Astrocyte of the cerebellum (primary cell): ENCODE measurements around the gene MAP7D2.
A peak's percentile ranks its signal among the peaks of the same experiment; 100 is the strongest.

Experiments
- DNase-seq: peaks from one replicate; pipeline ENCODE4 v3.0.0-alpha.2; 2011; ENCODE audit warnings: low read depth
- H3K4me3 ChIP-seq: 2 replicates; pipeline ENCODE4 v1.5.1; 2011; ENCODE audit warnings: mild to moderate bottlenecking, low read depth, low read length, moderate library complexity
- in situ Hi-C: cut with HindIII; loops from 2 replicates; pipeline ENCODE4 v1.10.0; 2017; ENCODE audit warnings: low sequenced_read_pairs
- TF ChIP-seq, protein P1 (sequence below): IDR thresholded peaks from 2 replicates; pipeline ENCODE4 v1.5.1; 2012; ENCODE audit warnings: low read length, low read depth, moderate library complexity, mild to moderate bottlenecking; ENCODE audit errors: missing control alignments

The MAP7D2 gene

DNA sequence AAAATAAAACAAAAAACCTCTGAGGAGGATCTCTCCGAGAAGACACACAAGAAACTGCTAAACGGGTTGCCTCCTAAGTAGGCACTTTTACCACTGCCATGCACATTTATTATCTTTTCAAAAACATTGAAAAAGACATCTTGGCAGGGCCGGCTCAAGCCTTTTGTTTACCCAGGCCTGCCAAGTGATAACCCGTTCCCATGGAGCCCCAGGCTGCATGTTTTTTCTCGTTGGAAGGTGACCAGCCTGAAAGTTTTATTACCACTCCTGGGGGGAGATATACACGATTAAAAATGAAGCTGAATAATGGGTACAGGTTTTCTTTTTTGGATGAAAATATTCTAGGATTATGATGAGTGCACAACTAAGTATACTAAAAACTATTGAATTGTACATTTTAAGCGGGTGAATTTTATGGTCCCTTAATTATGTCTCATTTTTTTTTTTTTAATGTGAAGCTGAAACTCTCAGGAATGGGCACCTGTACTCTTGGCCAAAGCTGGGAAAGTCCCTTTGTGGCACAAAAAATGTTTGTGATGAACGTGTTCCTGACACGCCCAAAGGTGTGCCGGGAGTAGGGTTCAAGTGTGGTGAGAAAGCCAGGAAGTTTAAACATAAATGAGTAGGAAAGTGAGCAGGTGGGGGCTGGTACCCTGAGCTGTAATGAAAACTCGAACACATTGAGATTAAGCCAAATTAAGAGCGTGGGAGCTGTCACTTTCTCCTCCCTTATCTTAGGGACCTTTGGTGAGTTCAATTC is 1.5 kb upstream of the MAP7D2 start:
- DNase-seq: no peak
- H3K4me3 ChIP-seq: no peak overlapping the region
- in situ Hi-C loops: no loop called here
- TF ChIP-seq, protein P1, sequence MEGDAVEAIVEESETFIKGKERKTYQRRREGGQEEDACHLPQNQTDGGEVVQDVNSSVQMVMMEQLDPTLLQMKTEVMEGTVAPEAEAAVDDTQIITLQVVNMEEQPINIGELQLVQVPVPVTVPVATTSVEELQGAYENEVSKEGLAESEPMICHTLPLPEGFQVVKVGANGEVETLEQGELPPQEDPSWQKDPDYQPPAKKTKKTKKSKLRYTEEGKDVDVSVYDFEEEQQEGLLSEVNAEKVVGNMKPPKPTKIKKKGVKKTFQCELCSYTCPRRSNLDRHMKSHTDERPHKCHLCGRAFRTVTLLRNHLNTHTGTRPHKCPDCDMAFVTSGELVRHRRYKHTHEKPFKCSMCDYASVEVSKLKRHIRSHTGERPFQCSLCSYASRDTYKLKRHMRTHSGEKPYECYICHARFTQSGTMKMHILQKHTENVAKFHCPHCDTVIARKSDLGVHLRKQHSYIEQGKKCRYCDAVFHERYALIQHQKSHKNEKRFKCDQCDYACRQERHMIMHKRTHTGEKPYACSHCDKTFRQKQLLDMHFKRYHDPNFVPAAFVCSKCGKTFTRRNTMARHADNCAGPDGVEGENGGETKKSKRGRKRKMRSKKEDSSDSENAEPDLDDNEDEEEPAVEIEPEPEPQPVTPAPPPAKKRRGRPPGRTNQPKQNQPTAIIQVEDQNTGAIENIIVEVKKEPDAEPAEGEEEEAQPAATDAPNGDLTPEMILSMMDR: no peak

DNA sequence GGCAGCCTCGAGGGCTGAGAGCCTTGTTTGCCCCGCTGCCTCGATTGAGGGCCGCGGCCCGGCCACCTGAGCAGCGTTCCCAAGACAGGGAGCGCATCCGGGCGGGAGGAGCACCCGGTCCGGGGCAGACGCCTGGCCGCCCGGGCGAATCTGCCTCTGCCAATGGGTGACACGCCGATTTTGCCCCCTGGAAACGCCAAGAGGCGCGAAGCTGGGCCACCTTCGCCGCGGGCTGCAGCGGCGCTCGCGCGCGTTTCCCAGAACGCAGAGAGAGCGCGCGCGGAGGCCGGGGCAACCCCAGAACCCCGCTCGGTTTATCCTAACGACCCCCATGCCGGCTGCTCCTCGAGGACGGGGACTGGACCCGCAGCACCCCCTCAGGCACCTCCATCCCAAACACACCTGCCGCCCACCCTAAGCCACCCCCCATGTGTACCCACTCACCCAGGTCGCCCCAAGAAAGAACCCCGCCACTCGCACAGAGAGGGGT is 575 bp downstream of the MAP7D2 start:
- in situ Hi-C loops: no loop called here
- DNase-seq: no peak
- H3K4me3 ChIP-seq: peak overlapping the region; percentile 34
- TF ChIP-seq, protein P1: no peak

DNA sequence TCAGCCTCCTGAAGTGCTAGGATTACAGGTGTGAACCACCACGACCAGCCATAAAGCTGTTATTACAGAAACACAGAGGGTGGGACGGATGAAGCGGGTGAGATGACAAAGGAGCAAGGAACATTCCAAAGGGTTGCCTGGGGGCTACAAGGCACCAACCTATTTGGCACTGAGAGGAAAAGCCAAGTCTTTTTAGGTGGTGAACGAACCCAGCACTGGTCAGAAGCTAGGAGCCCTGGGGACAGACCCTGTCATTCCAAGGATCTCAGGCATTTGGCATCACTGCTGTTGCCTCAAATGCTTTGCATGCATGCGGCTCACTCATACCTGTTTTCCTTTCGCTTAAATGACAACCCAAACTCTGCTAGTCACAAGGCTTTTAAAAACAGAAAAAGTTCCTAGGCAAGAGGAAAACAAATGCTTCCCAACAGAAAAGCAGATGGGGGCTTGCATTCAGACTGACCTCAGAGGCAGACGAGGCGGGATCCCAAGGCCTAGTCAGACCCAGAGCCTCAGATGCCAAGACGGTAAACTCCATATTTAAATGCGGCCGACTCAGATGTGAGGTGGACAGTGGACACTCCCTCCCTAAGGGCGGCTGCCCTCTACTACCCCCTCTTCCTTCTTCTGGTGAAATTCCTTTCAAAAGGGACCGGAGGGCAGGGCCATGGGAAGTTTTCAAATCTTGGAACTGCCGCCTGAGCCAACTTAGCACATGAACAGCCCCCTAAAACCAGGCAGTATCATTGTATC is 4.5 kb downstream of the MAP7D2 start:
- no peak overlapping the region for H3K4me3 ChIP-seq
- TF ChIP-seq, protein P1: no peak
- no peak for DNase-seq
- in situ Hi-C loops: no loop called here

DNA sequence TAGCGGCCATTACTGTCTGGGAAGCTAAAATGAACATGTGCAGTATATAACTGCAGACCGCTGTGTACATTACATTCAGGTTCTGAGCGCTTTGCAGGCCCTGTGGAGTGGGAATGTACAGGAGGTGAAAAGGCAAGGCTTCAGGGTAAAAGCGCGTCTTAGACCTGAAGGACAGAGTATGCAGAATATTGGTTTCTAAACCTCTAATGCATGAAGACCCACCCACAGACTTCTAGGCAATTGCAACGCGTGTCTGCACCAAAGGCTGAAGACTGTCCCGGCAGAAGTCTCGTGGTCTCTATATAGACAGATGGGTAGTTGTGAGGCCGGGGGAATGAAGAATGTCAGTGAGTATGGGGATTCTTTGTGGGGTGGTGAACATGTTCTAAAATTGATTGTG is 5.4 kb downstream of the MAP7D2 start:
- in situ Hi-C loops: no loop called here
- DNase-seq: no peak
- TF ChIP-seq, protein P1: no peak
- no peak overlapping the region for H3K4me3 ChIP-seq

DNA sequence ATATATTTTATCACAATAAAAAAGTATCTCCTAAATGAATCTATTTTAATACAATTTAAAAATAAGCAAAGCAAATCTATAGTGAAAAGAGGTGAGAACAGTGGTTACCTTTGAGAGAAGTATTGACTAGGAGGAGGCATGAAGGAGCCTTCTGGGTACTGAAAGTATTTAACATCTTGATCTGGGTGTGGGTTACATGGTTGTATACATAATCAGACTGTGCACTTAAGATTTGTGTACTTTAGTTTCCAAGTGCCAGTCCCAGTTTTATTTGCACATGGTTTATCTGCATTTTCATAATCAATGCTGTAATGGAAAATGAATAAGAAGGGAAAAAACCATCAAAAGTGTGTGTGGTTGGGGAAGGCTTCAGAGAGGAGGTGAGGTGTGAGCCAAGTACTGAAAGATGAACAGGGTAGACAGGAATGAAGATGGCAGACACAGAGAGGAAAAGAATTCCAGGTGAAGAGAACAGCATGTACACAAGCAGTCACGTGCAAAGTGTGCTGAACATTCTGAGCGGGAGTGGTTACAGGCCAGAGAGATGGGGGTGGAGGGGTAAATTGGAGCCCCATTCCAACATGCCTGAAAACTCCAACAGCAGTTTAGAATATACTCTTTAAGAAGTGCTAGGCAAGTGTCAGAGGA is 14.6 kb downstream of the MAP7D2 start:
- H3K4me3 ChIP-seq: no peak overlapping the region
- TF ChIP-seq, protein P1: no peak
- in situ Hi-C loops: no loop called here
- no peak for DNase-seq

DNA sequence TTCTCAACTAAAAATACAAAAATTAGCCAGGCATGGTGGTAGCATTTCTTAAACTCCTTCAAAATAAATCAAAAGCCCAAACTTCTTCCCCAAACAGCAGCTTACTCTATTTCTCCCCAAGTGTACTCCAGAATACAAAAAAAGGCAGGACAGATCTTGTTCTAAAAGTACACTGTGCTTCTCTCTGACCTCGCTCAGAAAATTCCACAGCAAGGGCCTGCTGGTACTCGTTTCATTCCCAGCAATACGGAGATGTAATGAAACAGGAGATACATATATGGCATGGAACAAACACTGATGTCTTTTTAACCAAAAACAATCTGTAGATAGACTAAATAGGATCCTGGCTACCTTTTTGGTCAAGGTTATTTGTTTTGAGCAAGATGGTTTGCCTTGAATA is 25.2 kb downstream of the MAP7D2 start:
- TF ChIP-seq, protein P1: no peak
- no peak overlapping the region for H3K4me3 ChIP-seq
- DNase-seq: no peak
- in situ Hi-C loops: no loop called here
